Measurements from ENCODE around the gene FKBP2.

The FKBP2 gene

GRCh38 chr11:64211181-64211872 is 29.6 kb upstream of the FKBP2 start:
- Histone ChIP-seq H3K9me3 (ENCODE audit: low read depth, low read length) (no peaks in the 10 kb centered on the region), H3K36me3 (ENCODE audit: insufficient read depth, low read length) (no peaks in the 10 kb centered on the region), H3K4me3 (no peak overlapping the region), H3K27ac (no peak overlapping the region), H3K9ac (ENCODE audit: insufficient read length) (no peak overlapping the region)
- TF ChIP-seq FOXP2 (optimal IDR thresholded peaks at IDR 0.05; ENCODE audit: control extremely low read depth, extremely low read length, insufficient read depth) = no peak
- TF ChIP-seq EZH2 (IDR thresholded peaks at IDR 0.05) = no peak
- TF ChIP-seq POLR2AphosphoS5 (IDR thresholded peaks at IDR 0.05; ENCODE audit: borderline replicate concordance, low read depth, low read length) = no peak
- DNase-seq (ENCODE audit: low read depth, low spot score) = no peak

DNA sequence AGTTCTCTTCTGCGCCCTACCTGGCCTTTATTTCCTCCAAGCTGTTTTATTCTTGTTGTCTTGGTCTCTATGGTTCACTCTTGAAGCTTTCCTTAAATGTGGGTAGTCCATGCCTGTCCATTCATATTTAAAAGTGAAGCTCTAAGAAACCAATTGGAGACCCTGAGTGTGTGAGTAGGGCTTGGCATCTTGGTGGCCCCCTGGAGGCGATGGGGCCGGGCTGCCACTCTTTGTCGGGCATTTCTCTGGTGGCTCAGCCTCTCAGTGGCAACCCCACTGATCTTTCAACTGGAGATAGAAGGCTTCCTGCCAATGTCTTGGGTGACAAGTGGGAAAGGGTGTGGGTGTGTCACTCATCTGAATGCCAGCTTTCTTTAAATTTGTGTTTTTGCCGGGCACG is 24.0 kb upstream of the FKBP2 start:
- Histone ChIP-seq H3K27ac (no peak overlapping the region), H3K9ac (ENCODE audit: insufficient read length) (no peak overlapping the region), H3K9me3 (ENCODE audit: low read depth, low read length) (no peaks in the 10 kb centered on the region), H3K4me3 (no peak overlapping the region), H3K36me3 (ENCODE audit: insufficient read depth, low read length) (no peaks in the 10 kb centered on the region; the same call in 1 of the 2 replicates)
- TF ChIP-seq EZH2 (IDR thresholded peaks at IDR 0.05) = no peak
- TF ChIP-seq FOXP2 (optimal IDR thresholded peaks at IDR 0.05; ENCODE audit: control extremely low read depth, extremely low read length, insufficient read depth) = no peak
- no peak for TF ChIP-seq POLR2AphosphoS5 (IDR thresholded peaks at IDR 0.05; ENCODE audit: borderline replicate concordance, low read depth, low read length)
- no peak for DNase-seq (ENCODE audit: low read depth, low spot score)

- no peak for DNase-seq (ENCODE audit: low read depth, low spot score)
- Histone ChIP-seq H3K4me3 (no peak overlapping the region), H3K9me3 (ENCODE audit: low read depth, low read length) (no peaks in the 10 kb centered on the region), H3K36me3 (ENCODE audit: insufficient read depth, low read length) (no peaks in the 10 kb centered on the region; the same call in 1 of the 2 replicates), H3K9ac (ENCODE audit: insufficient read length) (no peak overlapping the region), H3K27ac (no peak overlapping the region)
- TF ChIP-seq POLR2AphosphoS5 (IDR thresholded peaks at IDR 0.05; ENCODE audit: borderline replicate concordance, low read depth, low read length) (no peak), FOXP2 (optimal IDR thresholded peaks at IDR 0.05; ENCODE audit: control extremely low read depth, extremely low read length, insufficient read depth) (no peak), EZH2 (IDR thresholded peaks at IDR 0.05) (no peak)
Observed at GRCh38 chr11:64218628-64219353, 22.1 kb upstream of the FKBP2 start.

GRCh38 chr11:64219354-64219684 is 21.6 kb upstream of the FKBP2 start:
- H3K27ac ChIP-seq = no peak overlapping the region
- H3K4me3 ChIP-seq = no peak overlapping the region
- no peak overlapping the region for H3K9ac ChIP-seq (ENCODE audit: insufficient read length)
- TF ChIP-seq POLR2AphosphoS5 (IDR thresholded peaks at IDR 0.05; ENCODE audit: borderline replicate concordance, low read depth, low read length) (no peak), EZH2 (IDR thresholded peaks at IDR 0.05) (no peak), FOXP2 (optimal IDR thresholded peaks at IDR 0.05; ENCODE audit: control extremely low read depth, extremely low read length, insufficient read depth) (no peak)
- DNase-seq (ENCODE audit: low read depth, low spot score) = no peak
- no peaks in the 10 kb centered on the region for H3K9me3 ChIP-seq (ENCODE audit: low read depth, low read length)
- no peaks in the 10 kb centered on the region; the same call in 1 of the 2 replicates for H3K36me3 ChIP-seq (ENCODE audit: insufficient read depth, low read length)

- H3K4me3 ChIP-seq = no peak overlapping the region
- H3K36me3 ChIP-seq (ENCODE audit: insufficient read depth, low read length) = no peaks in the 10 kb centered on the region; the same call in 1 of the 2 replicates
- no peak for DNase-seq (ENCODE audit: low read depth, low spot score)
- TF ChIP-seq EZH2 (IDR thresholded peaks at IDR 0.05) (no peak), FOXP2 (optimal IDR thresholded peaks at IDR 0.05; ENCODE audit: control extremely low read depth, extremely low read length, insufficient read depth) (no peak), POLR2AphosphoS5 (IDR thresholded peaks at IDR 0.05; ENCODE audit: borderline replicate concordance, low read depth, low read length) (no peak)
- H3K9ac ChIP-seq (ENCODE audit: insufficient read length) = no peak overlapping the region
- H3K27ac ChIP-seq = no peak overlapping the region
- H3K9me3 ChIP-seq (ENCODE audit: low read depth, low read length) = no peaks in the 10 kb centered on the region
Observed at GRCh38 chr11:64219755-64220154, 21.1 kb upstream of the FKBP2 start.

DNA sequence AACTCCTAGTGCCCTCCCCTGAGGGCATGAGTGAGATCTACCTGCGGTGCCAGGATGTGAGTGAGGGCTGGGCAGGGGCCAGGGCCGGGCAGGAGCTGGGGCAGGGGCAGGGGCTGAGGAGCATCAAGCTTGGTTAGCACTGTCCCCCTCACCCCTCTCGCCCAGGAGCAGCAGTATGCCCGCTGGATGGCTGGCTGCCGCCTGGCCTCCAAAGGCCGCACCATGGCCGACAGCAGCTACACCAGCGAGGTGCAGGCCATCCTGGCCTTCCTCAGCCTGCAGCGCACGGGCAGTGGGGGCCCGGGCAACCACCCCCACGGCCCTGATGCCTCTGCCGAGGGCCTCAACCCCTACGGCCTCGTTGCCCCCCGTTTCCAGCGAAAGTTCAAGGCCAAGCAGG is 20.6 kb upstream of the FKBP2 start:
- Histone ChIP-seq H3K4me3 (no peak overlapping the region), H3K36me3 (ENCODE audit: insufficient read depth, low read length) (no peaks in the 10 kb centered on the region; the same call in 1 of the 2 replicates), H3K27ac (no peak overlapping the region), H3K9me3 (ENCODE audit: low read depth, low read length) (no peaks in the 10 kb centered on the region), H3K9ac (ENCODE audit: insufficient read length) (no peak overlapping the region)
- TF ChIP-seq POLR2AphosphoS5 (IDR thresholded peaks at IDR 0.05; ENCODE audit: borderline replicate concordance, low read depth, low read length) (no peak), FOXP2 (optimal IDR thresholded peaks at IDR 0.05; ENCODE audit: control extremely low read depth, extremely low read length, insufficient read depth) (no peak), EZH2 (IDR thresholded peaks at IDR 0.05) (no peak)
- no peak for DNase-seq (ENCODE audit: low read depth, low spot score)

DNA sequence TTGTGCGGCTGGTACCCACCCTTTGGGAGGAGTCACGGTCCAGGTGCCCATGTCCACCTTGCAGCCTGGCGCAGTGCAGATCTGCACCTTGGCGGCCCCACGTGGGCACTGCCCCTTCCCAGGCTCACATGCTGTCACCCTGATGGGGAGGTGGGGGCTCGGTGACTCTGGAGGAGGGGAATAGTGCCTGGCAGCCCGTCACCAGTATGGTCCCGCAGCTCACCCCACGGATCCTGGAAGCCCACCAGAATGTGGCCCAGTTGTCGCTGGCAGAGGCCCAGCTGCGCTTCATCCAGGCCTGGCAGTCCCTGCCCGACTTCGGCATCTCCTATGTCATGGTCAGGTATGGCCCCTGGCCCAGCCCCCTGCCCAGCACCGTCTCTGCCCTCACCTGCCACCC is 20.1 kb upstream of the FKBP2 start:
- Histone ChIP-seq H3K36me3 (ENCODE audit: insufficient read depth, low read length) (no peaks in the 10 kb centered on the region; the same call in 1 of the 2 replicates), H3K27ac (no peak overlapping the region), H3K4me3 (no peak overlapping the region), H3K9me3 (ENCODE audit: low read depth, low read length) (no peaks in the 10 kb centered on the region), H3K9ac (ENCODE audit: insufficient read length) (no peak overlapping the region)
- TF ChIP-seq EZH2 (IDR thresholded peaks at IDR 0.05) (no peak), FOXP2 (optimal IDR thresholded peaks at IDR 0.05; ENCODE audit: control extremely low read depth, extremely low read length, insufficient read depth) (no peak), POLR2AphosphoS5 (IDR thresholded peaks at IDR 0.05; ENCODE audit: borderline replicate concordance, low read depth, low read length) (no peak)
- no peak for DNase-seq (ENCODE audit: low read depth, low spot score)

GRCh38 chr11:64222651-64223000 is 18.3 kb upstream of the FKBP2 start:
- Histone ChIP-seq H3K9me3 (ENCODE audit: low read depth, low read length) (no peaks in the 10 kb centered on the region), H3K9ac (ENCODE audit: insufficient read length) (no peak overlapping the region), H3K4me3 (no peak overlapping the region), H3K27ac (no peak overlapping the region), H3K36me3 (ENCODE audit: insufficient read depth, low read length) (no peaks in the 10 kb centered on the region; the same call in 1 of the 2 replicates)
- DNase-seq (ENCODE audit: low read depth, low spot score) = no peak
- no peak for TF ChIP-seq FOXP2 (optimal IDR thresholded peaks at IDR 0.05; ENCODE audit: control extremely low read depth, extremely low read length, insufficient read depth)
- TF ChIP-seq EZH2 (IDR thresholded peaks at IDR 0.05) = no peak
- no peak for TF ChIP-seq POLR2AphosphoS5 (IDR thresholded peaks at IDR 0.05; ENCODE audit: borderline replicate concordance, low read depth, low read length)

All from SK-N-MC (cell line).